GM21367 (cell line): Measurements from ENCODE around the gene PIP5K1B.
"Not testable (repeated sequence)": the region's sequence is repeated elsewhere in the genome, so short reads cannot be mapped to it uniquely, and the experiment has no call there.

Source experiments
- ATAC-seq: cut with Tn5 transposase; IDR thresholded peaks from one replicate; pipeline ENCODE4 v1.9.1; 2021; ENCODE audit not compliant: unreplicated experiment

PIP5K1B gene

DNA sequence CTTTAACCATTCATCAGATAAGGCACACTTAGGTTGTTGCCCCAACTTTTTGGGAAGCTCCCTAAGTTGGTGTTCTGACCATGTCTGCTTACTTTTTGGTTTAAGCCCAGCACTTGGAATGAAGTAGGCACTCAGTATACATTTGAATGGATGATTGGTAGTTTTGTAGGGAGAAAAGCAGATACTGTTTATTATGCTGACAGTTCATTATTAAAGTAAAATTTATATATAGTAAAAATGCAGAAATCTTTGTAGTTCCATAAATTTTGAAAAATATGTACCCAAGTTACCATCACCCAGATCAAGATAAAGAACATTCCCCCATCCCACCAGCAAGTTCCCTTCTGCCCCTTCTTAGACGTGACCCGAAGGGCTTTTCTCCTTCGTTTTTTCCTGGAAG is 273.5 kb downstream of the PIP5K1B start:
- no peak for ATAC-seq

- no peak for ATAC-seq
These were observed 274.7 kb downstream of the PIP5K1B start for GRCh38 chr9:68979538-68980314.

GRCh38 chr9:68980341-68980914 is 275.4 kb downstream of the PIP5K1B start:
- no peak for ATAC-seq

DNA sequence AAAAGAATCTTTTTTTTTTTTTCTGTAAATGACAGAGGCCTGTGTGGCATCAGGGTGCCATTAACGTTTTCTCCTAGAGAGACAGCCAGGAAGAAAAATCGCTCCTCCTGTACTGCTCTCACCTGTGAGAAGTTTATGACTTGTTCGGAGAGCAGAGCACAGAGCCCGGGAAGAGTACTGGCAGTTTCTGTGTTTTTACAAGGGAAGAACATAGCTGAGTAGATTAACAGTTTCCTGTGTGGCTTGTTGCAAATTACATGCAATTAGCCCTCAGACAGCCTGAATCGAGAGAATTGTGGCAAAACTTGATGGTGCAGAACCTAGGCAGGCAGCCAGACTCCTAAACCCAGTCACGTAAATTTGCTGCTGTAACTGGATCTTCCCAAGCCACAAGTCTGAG is 276.7 kb downstream of the PIP5K1B start:
- peak; percentile 48 for ATAC-seq

DNA sequence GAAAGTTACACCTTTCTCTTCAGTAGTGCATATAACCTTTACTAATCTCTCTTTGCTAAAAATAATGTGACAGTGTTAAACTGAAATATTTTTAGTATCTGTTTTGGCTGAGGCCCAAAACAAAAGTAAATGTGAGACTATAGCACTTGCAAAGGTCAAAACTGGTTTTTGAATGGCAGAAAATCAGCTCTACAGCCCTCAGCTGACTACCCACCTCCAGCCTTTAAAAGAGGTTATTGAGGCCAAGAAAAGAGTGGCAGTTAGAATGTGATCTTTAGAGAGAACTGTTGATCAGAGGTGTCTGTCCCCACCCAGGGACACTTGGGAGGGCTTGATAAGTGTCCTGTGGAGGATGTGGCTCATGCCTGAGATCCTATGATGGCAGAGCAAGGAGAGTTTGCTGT is 278.0 kb downstream of the PIP5K1B start:
- ATAC-seq, result peak; percentile 38

DNA sequence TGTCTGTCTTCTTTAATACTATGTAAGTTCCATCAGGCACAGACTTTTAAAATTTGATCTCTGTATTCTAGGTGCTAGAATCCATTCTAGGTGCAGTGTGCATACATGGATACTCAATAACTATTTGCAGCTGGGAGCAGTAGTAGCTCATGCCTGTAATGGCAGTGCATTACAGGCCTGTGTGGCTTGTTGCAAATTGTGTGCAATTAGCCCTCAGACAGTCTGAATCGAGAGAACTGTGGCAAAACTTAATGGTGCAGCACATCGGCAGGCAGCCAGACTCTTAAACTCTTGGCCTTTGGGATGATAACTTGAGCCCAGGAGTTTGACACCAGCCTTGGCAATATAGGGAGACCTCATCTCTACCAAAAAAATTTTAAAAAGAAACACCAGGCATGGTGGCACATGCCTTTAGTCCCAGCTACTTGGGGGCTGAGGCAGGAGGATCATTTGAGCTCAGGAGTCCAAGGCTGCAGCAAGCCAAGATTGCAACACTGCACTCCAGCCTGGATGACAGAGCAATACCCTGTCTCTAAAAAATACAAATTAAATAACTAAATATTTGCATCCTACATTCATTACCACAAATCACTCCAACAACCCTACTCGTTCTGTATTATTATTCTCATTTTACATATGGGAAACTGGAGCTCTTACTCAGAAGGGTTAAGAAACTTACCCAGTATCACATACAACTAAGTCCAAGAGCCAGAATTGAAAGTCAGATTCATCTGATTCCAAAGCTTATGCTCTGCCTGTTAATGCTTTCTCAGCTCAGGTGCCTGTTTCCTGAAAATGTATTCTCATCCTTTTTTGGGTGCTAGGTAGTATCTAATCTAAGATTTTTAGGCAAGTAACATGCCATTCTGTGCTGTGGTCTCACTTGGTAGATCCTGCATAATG is 278.7 kb downstream of the PIP5K1B start:
- ATAC-seq, result no peak

- ATAC-seq, result not testable (repeated sequence)
These were observed 281.9 kb downstream of the PIP5K1B start for GRCh38 chr9:68986949-68987348.

GRCh38 chr9:68991457-68991856 is 286.4 kb downstream of the PIP5K1B start:
- no peak for ATAC-seq

- no peak for ATAC-seq
These were observed 290.7 kb downstream of the PIP5K1B start for GRCh38 chr9:68995776-68996175.

- no peak for ATAC-seq
These were observed 291.4 kb downstream of the PIP5K1B start for GRCh38 chr9:68996462-68996861.

DNA sequence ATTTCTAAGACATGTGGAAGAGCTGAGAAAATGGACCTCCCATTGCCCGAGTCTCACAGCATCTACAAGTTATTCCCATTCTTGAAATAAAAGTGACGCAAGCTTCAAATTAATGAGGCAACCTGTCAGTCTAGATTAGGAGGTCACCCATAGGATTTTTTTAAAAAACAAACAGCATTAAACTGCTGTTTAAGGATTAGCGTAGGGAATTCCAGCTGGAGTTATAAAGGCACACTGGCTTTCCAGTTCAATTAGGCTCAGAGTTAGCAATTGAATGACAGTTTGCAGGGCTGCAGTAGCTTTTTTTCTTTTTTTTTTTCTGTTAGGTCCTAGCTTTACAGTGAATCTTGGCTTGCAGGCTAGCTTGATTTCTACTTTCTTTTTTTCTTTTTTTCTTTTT is 292.6 kb downstream of the PIP5K1B start:
- no peak for ATAC-seq

DNA sequence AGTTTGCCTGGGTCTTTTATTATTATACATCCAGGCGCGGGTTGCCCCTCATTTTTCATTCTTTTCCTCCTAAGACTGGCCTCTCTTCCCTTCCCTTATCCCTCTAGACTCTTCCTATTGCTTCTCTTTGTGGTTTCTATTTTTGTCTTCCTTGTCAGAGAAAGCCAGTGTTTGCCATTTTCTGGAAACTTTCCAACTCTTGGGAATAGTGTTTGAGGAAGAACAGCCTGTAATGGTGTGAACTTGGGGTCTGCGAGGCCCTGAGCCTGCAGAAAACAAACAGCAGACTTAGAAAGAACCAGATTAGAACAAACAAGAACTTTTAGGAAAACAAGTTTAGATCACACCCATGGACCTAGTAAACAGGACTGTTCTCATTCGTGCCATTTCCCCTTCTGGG is 293.3 kb downstream of the PIP5K1B start:
- no peak for ATAC-seq

GRCh38 chr9:68998812-68999211 is 293.8 kb downstream of the PIP5K1B start:
- no peak for ATAC-seq

DNA sequence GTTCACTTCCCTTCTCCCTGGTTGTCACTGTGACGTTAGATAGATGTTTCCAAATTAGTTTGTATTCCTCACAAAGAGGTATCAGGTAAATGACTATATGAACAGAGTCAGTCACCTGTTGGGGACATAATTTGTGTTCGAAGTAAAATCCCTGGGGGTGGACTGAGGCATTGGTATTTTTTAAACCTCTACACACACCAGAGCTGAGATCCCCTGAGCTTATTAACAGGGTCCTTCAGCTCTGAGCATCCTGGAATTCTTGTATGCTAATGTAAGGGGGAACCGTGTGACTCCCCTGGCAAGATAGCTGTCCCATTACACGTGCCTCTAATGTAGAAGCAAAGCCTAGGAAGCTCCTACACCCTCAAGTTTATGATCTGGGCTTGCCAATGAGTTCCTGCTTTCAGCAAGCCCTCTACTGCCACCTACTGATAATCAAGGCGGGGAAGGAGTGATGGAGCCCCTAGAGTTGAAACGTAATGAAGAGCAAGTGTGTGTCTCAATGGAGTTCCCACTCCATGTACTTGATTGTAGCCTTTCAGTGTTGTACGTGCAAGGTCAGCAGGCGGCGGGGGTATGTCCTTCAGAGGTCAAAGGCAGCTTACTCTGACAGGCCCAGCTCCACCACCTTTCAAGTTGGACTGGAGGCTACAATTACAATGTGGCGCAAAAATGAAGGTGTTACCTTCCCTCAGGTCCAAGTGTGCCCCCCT is 294.5 kb downstream of the PIP5K1B start:
- peak; percentile 75 for ATAC-seq

- no peak for ATAC-seq
These were observed 296.9 kb downstream of the PIP5K1B start for GRCh38 chr9:69001921-69002320.

GRCh38 chr9:69003051-69003450 is 298.0 kb downstream of the PIP5K1B start:
- no peak for ATAC-seq

DNA sequence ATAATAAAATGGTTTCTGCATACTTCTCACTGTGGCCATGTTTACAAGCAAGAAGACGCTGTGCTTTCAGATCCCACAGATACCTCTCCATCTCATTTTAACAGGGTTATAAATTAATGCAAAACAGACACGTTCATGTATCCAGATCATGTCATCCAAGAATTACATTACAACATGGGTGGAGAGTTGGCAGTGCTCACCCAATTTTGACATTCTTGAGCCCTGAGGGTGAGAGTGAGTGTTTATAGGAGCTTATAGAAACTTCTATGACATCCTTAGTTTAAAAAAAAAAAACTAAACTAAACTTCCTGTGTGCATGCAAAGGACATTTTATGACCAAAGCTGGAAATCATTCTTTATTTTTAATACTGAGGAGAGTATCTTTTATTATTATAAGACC is 299.8 kb downstream of the PIP5K1B start:
- ATAC-seq, result no peak

GRCh38 chr9:69009708-69010107 is 304.7 kb downstream of the PIP5K1B start:
- no peak for ATAC-seq

DNA sequence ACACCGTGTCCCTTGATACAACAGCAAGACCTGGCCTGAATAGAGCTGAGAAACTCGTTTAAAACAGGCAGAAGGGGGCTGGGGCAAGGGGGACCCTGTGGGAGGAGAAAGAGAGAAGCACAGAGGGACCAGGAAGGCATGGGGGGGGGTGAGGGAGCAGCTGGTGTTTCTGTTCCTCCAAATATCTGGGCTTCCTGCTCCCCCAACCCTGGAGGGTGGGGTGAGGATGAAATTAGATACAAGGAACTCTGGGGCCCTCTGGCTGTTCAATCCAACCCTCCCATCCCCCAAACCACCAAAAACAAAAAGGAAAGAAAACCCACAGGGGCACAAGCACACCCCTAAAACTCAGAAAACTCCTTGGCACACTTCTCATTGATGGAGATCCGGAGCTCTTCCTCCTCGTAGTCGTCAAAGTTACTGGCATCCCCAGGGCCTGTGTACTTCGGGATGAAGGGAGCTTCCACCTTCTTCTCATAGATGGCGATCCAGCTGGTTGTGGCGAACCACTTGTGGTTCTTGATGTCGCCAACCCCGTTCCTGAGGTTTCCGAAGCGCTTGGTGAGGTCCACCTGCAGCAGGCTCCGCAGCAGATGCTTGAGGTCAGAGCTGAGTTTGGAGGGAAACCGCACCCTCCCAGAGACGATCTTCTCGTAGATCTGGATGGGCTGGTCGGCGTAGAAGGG is 307.8 kb downstream of the PIP5K1B start:
- ATAC-seq, result no peak

GRCh38 chr9:69013382-69013727 is 308.3 kb downstream of the PIP5K1B start:
- no peak for ATAC-seq

GRCh38 chr9:69014013-69014412 is 309.0 kb downstream of the PIP5K1B start, which contains the start of gene PRKACG:
PRKACG (minus strand) TSS chr9:69014113; CDS start chr9:69014092, 21 bp downstream.
- no peak for ATAC-seq
